Stromal cell of bone marrow (primary cell): ENCODE results near the gene WWC2.
A peak's percentile ranks its signal among the peaks of the same experiment; 100 is the strongest.
"Not testable (repeated sequence)": the region's sequence is repeated elsewhere in the genome, so short reads cannot be mapped to it uniquely, and the experiment has no call there.

ENCODE experiments used
- DNase-seq: peaks from one replicate; pipeline ENCODE4 v3.0.0-alpha.2; 2012; ENCODE audit warnings: low read depth

WWC2 gene

GRCh38 chr4:183142571-183143550 lies 43.8 kb downstream of the WWC2 start:
- DNase-seq, result peak; percentile 40

GRCh38 chr4:183144787-183145186 lies 45.7 kb downstream of the WWC2 start:
- no peak for DNase-seq

- DNase-seq, result no peak
These were observed 46.7 kb downstream of the WWC2 start for GRCh38 chr4:183145773-183146172.

GRCh38 chr4:183146478-183146877 lies 47.4 kb downstream of the WWC2 start:
- DNase-seq, result no peak

- no peak for DNase-seq
These were observed 48.1 kb downstream of the WWC2 start for GRCh38 chr4:183147196-183147595.

- DNase-seq, result no peak
These were observed 48.9 kb downstream of the WWC2 start for GRCh38 chr4:183147983-183148382.

- DNase-seq, result no peak
These were observed 50.8 kb downstream of the WWC2 start for GRCh38 chr4:183149616-183150539.

GRCh38 chr4:183150664-183151063 lies 51.6 kb downstream of the WWC2 start:
- not testable (repeated sequence) for DNase-seq

GRCh38 chr4:183152232-183152631 lies 53.2 kb downstream of the WWC2 start:
- DNase-seq, result not testable (repeated sequence)

GRCh38 chr4:183153190-183153916 lies 54.3 kb downstream of the WWC2 start:
- no peak for DNase-seq

GRCh38 chr4:183154701-183155391 lies 55.8 kb downstream of the WWC2 start:
- no peak for DNase-seq

GRCh38 chr4:183155450-183156184 lies 56.6 kb downstream of the WWC2 start:
- no peak for DNase-seq

GRCh38 chr4:183157215-183157614 lies 58.2 kb downstream of the WWC2 start:
- DNase-seq, result no peak

GRCh38 chr4:183158062-183158461 lies 59.0 kb downstream of the WWC2 start:
- no peak for DNase-seq

GRCh38 chr4:183161630-183162029 lies 62.6 kb downstream of the WWC2 start:
- DNase-seq, result no peak

- DNase-seq, result no peak
These were observed 64.1 kb downstream of the WWC2 start for GRCh38 chr4:183163135-183163534.

GRCh38 chr4:183164963-183165362 lies 65.9 kb downstream of the WWC2 start:
- DNase-seq, result no peak

- no peak for DNase-seq
These were observed 66.3 kb downstream of the WWC2 start for GRCh38 chr4:183165376-183165775.

- no peak for DNase-seq
These were observed 71.8 kb downstream of the WWC2 start for GRCh38 chr4:183170894-183171293.

GRCh38 chr4:183171484-183172267 lies 72.6 kb downstream of the WWC2 start:
- DNase-seq, result no peak
